MM.1S (cell line): Measurements from ENCODE around the gene ANO2.

Experiments
- DNase-seq: peaks from one replicate; pipeline ENCODE4 v3.0.0-alpha.2; 2015
- H2AFZ ChIP-seq: fragments of 300-600 bp; sonication (generic); 2 replicates; pipeline ENCODE4 v1.6.0; 2016; ENCODE audit warnings: antibody characterized with exemption, low read length
- H3F3A ChIP-seq: fragments of 300-600 bp; sonication (generic); 2 replicates; pipeline ENCODE4 v1.6.1; 2016; ENCODE audit warnings: mild to moderate bottlenecking, antibody characterized with exemption, low read length, moderate library complexity, mixed read lengths; ENCODE audit not compliant: insufficient read depth
- H3K27ac ChIP-seq: fragments of 300-600 bp; sonication (generic); 2 replicates; pipeline ENCODE4 v1.5.1; 2016; ENCODE audit warnings: mild to moderate bottlenecking, low read length
- H3K27me3 ChIP-seq: fragments of 300-600 bp; sonication (generic); replicated peaks from 2 replicates; pipeline ENCODE4 v1.6.0; 2016; ENCODE audit warnings: low read length; ENCODE audit not compliant: insufficient read depth
- H3K36me3 ChIP-seq: fragments of 300-600 bp; sonication (generic); replicated peaks from 2 replicates; pipeline ENCODE4 v1.6.1; 2016; ENCODE audit warnings: mild to moderate bottlenecking, low read length, mixed read lengths; ENCODE audit not compliant: insufficient read depth
- H3K4me1 ChIP-seq: fragments of 300-600 bp; sonication (generic); 2 replicates; pipeline ENCODE4 v1.6.1; 2016; ENCODE audit warnings: low read length, mixed read lengths
- H3K4me2 ChIP-seq: fragments of 300-600 bp; sonication (generic); 2 replicates; pipeline ENCODE4 v1.6.0; 2016; ENCODE audit warnings: low read depth, low read length
- H3K4me3 ChIP-seq: fragments of 300-600 bp; sonication (generic); 2 replicates; pipeline ENCODE4 v1.5.1; 2016; ENCODE audit warnings: low read length, mixed read lengths
- H3K79me2 ChIP-seq: fragments of 300-600 bp; sonication (generic); 2 replicates; pipeline ENCODE4 v1.6.1; 2016; ENCODE audit warnings: mixed run types, low read length, mixed read lengths
- H3K9ac ChIP-seq: fragments of 300-600 bp; sonication (generic); 2 replicates; pipeline ENCODE4 v1.6.1; 2016; ENCODE audit warnings: low read length, mixed read lengths
- H3K9me2 ChIP-seq: fragments of 300-600 bp; sonication (generic); replicated peaks from 2 replicates; pipeline ENCODE4 v1.6.1; 2016; ENCODE audit warnings: mild to moderate bottlenecking, low read length, mixed read lengths; ENCODE audit not compliant: insufficient read depth
- H3K9me3 ChIP-seq: fragments of 300-600 bp; sonication (generic); replicated peaks from 2 replicates; pipeline ENCODE4 v1.6.1; 2016; ENCODE audit warnings: mild to moderate bottlenecking, low read length, mixed read lengths; ENCODE audit not compliant: insufficient read depth
- H4K20me1 ChIP-seq: fragments of 300-600 bp; sonication (generic); 2 replicates; pipeline ENCODE4 v1.6.1; 2016; ENCODE audit warnings: mild to moderate bottlenecking, low read length, moderate library complexity, mixed read lengths; ENCODE audit not compliant: insufficient read depth
- CTCF ChIP-seq: fragments of 300-600 bp; sonication (generic); IDR thresholded peaks from 2 replicates; pipeline ENCODE4 v1.5.1; 2016; ENCODE audit warnings: antibody characterized with exemption, low read length, mixed read lengths
- EZH2 ChIP-seq: fragments of 300-600 bp; sonication (generic); optimal IDR thresholded peaks from 2 replicates; pipeline ENCODE3; 2017; ENCODE audit warnings: low read depth, mild to moderate bottlenecking, antibody characterized with exemption, low read length, mixed read lengths
- EZH2phosphoT487 ChIP-seq: fragments of 300-600 bp; sonication (generic); IDR thresholded peaks from 2 replicates; pipeline ENCODE4 v1.6.1; 2018; ENCODE audit warnings: antibody characterized with exemption, low read length

The ANO2 gene

GRCh38 chr12:5730962-5731361 lies 214.1 kb downstream of the ANO2 start:
- Histone ChIP-seq H3K9me2 (no peaks in the 10 kb centered on the region), H3K9me3 (no peaks in the 10 kb centered on the region), H3K4me2 (no peak overlapping the region), H3K27me3 (no peaks in the 10 kb centered on the region), H3K36me3 (no peaks in the 10 kb centered on the region), H4K20me1 (no peaks in the 10 kb centered on the region), H3K4me3 (no peak overlapping the region), H3K9ac (no peak overlapping the region), H3K4me1 (no peaks in the 10 kb centered on the region), H3F3A (no peaks in the 10 kb centered on the region), H3K79me2 (no peaks in the 10 kb centered on the region), H3K27ac (no peak overlapping the region), H2AFZ (no peak overlapping the region)
- TF ChIP-seq EZH2 (no peak), CTCF (no peak), EZH2phosphoT487 (no peak)
- no peak for DNase-seq

GRCh38 chr12:5723711-5724252 lies 221.3 kb downstream of the ANO2 start:
- no peak for DNase-seq
- H4K20me1 ChIP-seq, result no peaks in the 10 kb centered on the region
- no peak overlapping the region for H3K9ac ChIP-seq
- H3K79me2 ChIP-seq, result no peaks in the 10 kb centered on the region
- no peaks in the 10 kb centered on the region for H3K9me2 ChIP-seq
- H3K27me3 ChIP-seq, result no peaks in the 10 kb centered on the region
- no peaks in the 10 kb centered on the region for H3K36me3 ChIP-seq
- no peaks in the 10 kb centered on the region for H3K4me1 ChIP-seq
- H2AFZ ChIP-seq, result no peak overlapping the region
- H3F3A ChIP-seq, result no peaks in the 10 kb centered on the region
- H3K4me2 ChIP-seq, result no peak overlapping the region
- no peak overlapping the region for H3K4me3 ChIP-seq
- H3K9me3 ChIP-seq, result no peaks in the 10 kb centered on the region
- TF ChIP-seq CTCF, result no peak
- TF ChIP-seq EZH2phosphoT487, result no peak
- TF ChIP-seq EZH2, result no peak
- no peak overlapping the region for H3K27ac ChIP-seq

GRCh38 chr12:5723071-5723470 lies 222.0 kb downstream of the ANO2 start:
- TF ChIP-seq EZH2, result no peak
- no peak for TF ChIP-seq CTCF
- no peak for TF ChIP-seq EZH2phosphoT487
- Histone ChIP-seq H3K4me1 (no peaks in the 10 kb centered on the region), H4K20me1 (no peaks in the 10 kb centered on the region), H3K4me3 (no peak overlapping the region), H3K9ac (no peak overlapping the region), H3F3A (no peaks in the 10 kb centered on the region), H2AFZ (no peak overlapping the region), H3K36me3 (no peaks in the 10 kb centered on the region), H3K9me2 (no peaks in the 10 kb centered on the region), H3K9me3 (no peaks in the 10 kb centered on the region), H3K4me2 (no peak overlapping the region), H3K79me2 (no peaks in the 10 kb centered on the region), H3K27ac (no peak overlapping the region), H3K27me3 (no peaks in the 10 kb centered on the region)
- no peak for DNase-seq
